Lower lobe of right lung (tissue), 2 donors: ENCODE data around the gene CFAP410. TPM values are rescaled to one million over a fixed set of nuclear protein-coding genes. Genes with fewer than 3 reads are reported as not detected.
"Not testable (repeated sequence)": the region's sequence is repeated elsewhere in the genome, so short reads cannot be mapped to it uniquely, and the experiment has no call there.

Source experiments
- ATAC-seq, 2 donors: fragments of 200-7000 bp; cut with Tn5 transposase; one replicate each; pipeline ENCODE4 v1.9.1; 2020 to 2022; ENCODE audit warnings: mild to moderate bottlenecking in 2 of 2, moderate library complexity in 2 of 2
- DNase-seq: peaks from one replicate; pipeline ENCODE4 v3.0.0-alpha.2; 2020
- H3K27ac ChIP-seq: fragments of 200-600 bp; one replicate; pipeline ENCODE4 v1.8.0; 2022
- H3K27me3 ChIP-seq: fragments of 200-600 bp; one replicate; pipeline ENCODE4 v1.8.0; 2022; ENCODE audit warnings: low read depth
- H3K36me3 ChIP-seq: fragments of 200-600 bp; one replicate; pipeline ENCODE4 v1.8.0; 2022; ENCODE audit warnings: mild to moderate bottlenecking
- H3K4me1 ChIP-seq: fragments of 200-600 bp; one replicate; pipeline ENCODE4 v1.8.0; 2022
- H3K4me3 ChIP-seq: fragments of 200-600 bp; one replicate; pipeline ENCODE4 v1.8.0; 2022; ENCODE audit warnings: mild to moderate bottlenecking
- H3K9me3 ChIP-seq: fragments of 200-600 bp; one replicate; pipeline ENCODE4 v1.8.0; 2022
- CTCF ChIP-seq: fragments of 200-600 bp; IDR thresholded peaks from one replicate; pipeline ENCODE4 v1.8.0; 2022; ENCODE audit warnings: antibody characterized with exemption, mild to moderate bottlenecking
- intact Hi-C: fragments of 100-400 bp; cut with DNase I; formaldehyde crosslinking; loops from one replicate; pipeline ENCODE4 v1.11.0; 2022
- total RNA-seq: library from RNA; stranded (reverse); fragmentation: NEBNext Ultra II Directional; extraction: Animal tissue kit (Norgen Biotek cat#: 25700); gene quantifications from one replicate; pipeline ENCODE4 v1.2.1, GENCODE V29; 2021
- donor health status: DM: no; HTN: yes; CAD: no; lungs with severe emphysema.

CFAP410 gene
- total RNA-seq, 1 donor from 2014 or later, result 20.3 TPM

DNA sequence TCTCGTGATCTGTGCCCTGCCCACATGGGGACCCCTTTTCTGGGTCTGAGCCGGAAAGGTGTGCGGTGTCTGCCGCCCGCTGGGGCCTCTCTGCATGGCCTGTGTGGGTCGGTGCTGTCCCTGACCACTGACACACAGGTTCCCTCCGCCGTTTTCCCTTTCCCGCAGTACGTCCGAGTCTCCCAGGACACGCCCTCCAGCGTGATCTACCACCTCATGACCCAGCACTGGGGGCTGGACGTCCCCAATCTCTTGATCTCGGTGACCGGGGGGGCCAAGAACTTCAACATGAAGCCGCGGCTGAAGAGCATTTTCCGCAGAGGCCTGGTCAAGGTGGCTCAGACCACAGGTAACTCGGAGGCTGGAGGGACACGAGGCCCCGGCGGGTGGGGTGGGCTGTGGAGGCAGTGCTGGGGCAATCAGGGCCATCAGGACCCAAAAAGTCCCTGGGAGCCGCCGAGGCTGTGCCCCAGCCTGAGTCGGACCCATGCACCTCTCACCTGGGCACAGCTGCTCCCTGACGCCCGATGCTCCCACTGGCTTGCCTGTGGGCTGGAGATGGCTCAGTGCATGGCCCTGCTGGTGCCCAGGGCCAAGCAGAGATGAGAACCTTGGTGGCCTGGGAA is 27.5 kb upstream of the CFAP410 start:
- H3K4me1 ChIP-seq, result peaks cover 7% of the 10 kb centered on the region
- no peak overlapping the region for H3K27ac ChIP-seq
- DNase-seq (no peak), ATAC-seq (no peak)
- no peak overlapping the region for H3K4me3 ChIP-seq
- H3K27me3 ChIP-seq, result peaks cover 13% of the 10 kb centered on the region
- no peaks in the 10 kb centered on the region for H3K36me3 ChIP-seq
- TF ChIP-seq CTCF, result no peak
- intact Hi-C loops, result no loop called here
- peaks cover 6% of the 10 kb centered on the region for H3K9me3 ChIP-seq

DNA sequence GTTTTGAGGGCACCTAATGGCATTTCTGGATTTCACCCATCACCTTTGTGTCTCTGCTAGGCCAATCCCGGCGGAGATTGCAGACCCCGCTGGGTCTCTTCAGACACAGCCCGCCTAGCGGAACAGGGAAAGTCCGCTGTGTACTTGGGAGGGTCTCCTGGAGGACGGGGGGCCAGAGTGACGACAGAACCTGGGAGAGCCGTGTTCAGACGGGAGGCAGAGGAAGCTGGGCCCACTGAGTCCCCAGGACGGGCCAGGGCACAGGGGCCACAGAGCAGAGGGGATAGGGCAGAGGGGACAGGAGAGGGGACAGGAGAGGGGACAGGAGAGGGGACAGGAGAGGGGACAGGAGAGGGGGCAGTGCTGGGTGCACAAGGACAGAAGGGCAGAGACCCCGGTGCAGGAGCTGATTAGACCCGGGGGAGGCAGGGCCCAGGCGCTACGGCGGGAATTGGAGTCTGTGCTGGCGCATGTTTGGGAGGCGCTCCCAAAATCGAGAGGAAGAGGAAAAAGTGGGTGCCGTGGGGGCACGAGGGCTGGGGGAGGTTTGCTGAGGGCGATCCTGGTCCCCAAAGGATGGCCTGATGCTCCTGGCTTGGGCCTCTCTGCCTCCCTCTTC is 26.9 kb upstream of the CFAP410 start:
- intact Hi-C loops, result no loop called here
- Histone ChIP-seq H3K9me3 (peaks cover 6% of the 10 kb centered on the region), H3K27ac (no peak overlapping the region), H3K27me3 (peaks cover 13% of the 10 kb centered on the region), H3K36me3 (no peaks in the 10 kb centered on the region), H3K4me1 (peaks cover 7% of the 10 kb centered on the region), H3K4me3 (no peak overlapping the region)
- TF ChIP-seq CTCF, result no peak
- ATAC-seq, result no peak
- DNase-seq, result no peak

GRCh38 chr21:44365251-44365966 is 26.2 kb upstream of the CFAP410 start:
- ATAC-seq, result no peak
- Histone ChIP-seq H3K36me3 (no peaks in the 10 kb centered on the region), H3K27me3 (peaks cover 7% of the 10 kb centered on the region), H3K27ac (no peak overlapping the region), H3K4me1 (peaks cover 5% of the 10 kb centered on the region), H3K9me3 (peaks cover 6% of the 10 kb centered on the region), H3K4me3 (no peak overlapping the region)
- no peak for TF ChIP-seq CTCF
- DNase-seq, result no peak
- intact Hi-C loops, result no loop called here

- Histone ChIP-seq H3K27ac (no peak overlapping the region), H3K4me3 (no peak overlapping the region), H3K4me1 (no peaks in the 10 kb centered on the region), H3K27me3 (peaks cover 6% of the 10 kb centered on the region), H3K9me3 (peaks cover 6% of the 10 kb centered on the region), H3K36me3 (no peaks in the 10 kb centered on the region)
- intact Hi-C loops, result no loop called here
- DNase-seq (no peak), ATAC-seq (no peak)
- TF ChIP-seq CTCF, result no peak
These were observed 25.2 kb upstream of the CFAP410 start for GRCh38 chr21:44364151-44365053.

GRCh38 chr21:44363278-44363677 is 24.1 kb upstream of the CFAP410 start:
- Histone ChIP-seq H3K36me3 (no peaks in the 10 kb centered on the region), H3K27me3 (no peaks in the 10 kb centered on the region), H3K9me3 (peaks cover 6% of the 10 kb centered on the region), H3K4me3 (no peak overlapping the region), H3K4me1 (no peaks in the 10 kb centered on the region), H3K27ac (no peak overlapping the region)
- intact Hi-C loops, result no loop called here
- no peak for DNase-seq
- TF ChIP-seq CTCF, result no peak
- no peak for ATAC-seq

DNA sequence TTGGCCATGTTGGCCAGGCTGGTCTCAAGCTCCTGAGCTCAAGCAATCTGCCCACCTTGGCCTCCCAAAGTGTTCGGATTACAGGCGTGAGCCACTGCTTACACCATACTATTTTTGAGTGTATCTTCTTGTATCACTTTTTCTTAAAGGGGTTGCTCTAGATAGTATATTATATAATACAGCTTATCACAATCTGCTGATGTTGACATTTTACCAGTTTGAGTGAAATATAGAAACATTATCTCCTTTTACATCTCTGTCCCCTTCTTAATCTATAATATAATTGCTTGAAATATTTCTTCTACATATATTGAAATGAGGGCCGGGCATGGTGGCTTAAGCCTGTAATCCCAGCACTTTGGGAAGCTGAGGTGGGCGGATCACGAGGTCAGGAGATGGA is 22.7 kb upstream of the CFAP410 start:
- DNase-seq, intact Hi-C loops, H3K27ac ChIP-seq: not testable (repeated sequence)

More for the DNA sequence above, 22.7 kb upstream of the CFAP410 start:
- H3K36me3 ChIP-seq, H3K9me3 ChIP-seq, H3K4me3 ChIP-seq, ATAC-seq, H3K4me1 ChIP-seq, H3K27me3 ChIP-seq: not testable (repeated sequence)
